CD4-positive, alpha-beta T cell treated with Interleukin-17A for 1 hour (primary cell): Measurements from ENCODE around the gene NPFFR2.
"Not testable (repeated sequence)": the region's sequence is repeated elsewhere in the genome, so short reads cannot be mapped to it uniquely, and the experiment has no call there.

Experiments
- DNase-seq: peaks from one replicate; pipeline ENCODE4 v3.0.0-alpha.2; 2020

The NPFFR2 gene

DNA sequence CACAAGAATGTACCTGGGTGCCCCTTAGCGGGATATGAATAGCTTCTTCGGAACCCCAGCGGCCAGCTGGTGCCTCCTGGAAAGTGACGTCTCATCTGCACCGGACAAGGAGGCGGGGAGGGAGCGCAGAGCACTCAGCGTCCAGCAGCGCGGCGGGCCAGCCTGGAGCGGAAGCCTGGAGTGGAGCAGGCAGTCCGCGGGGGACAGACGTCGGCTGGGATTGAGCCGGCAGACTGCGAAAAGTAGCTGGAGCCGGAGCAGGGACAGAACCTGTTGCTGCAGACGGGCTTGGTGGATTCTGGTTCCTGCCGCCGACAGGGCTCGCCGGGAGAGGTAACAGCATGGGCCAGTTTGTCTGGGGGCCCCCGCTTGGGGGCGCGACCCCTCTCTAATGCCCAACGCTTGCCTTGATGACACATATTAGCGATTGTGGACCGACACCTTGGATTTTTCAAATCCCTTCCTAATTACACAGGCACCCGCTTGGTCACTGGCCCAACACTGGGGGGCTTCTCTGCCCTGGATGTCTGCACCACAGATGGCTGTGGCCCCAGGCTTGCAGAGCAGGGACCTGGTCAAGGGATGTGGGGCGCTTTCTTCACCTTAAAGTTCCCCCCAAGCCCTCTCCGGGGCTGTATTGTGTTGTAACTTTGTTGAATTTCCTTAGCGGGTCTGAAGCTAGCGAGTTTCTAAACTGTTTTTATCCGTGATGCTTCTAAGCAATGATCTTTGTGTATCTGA is at the start of gene NPFFR2:
TSS of gene NPFFR2 (plus strand) at position 133 of the 741 bp plus-strand sequence. CDS start 96,592 bp downstream, outside the sequence.
- no peak for DNase-seq

GRCh38 chr4:71992571-71993312 is 39.1 kb upstream of the NPFFR2 start:
- no peak for DNase-seq

- no peak for DNase-seq
These were observed 37.2 kb upstream of the NPFFR2 start for GRCh38 chr4:71994559-71994958.

GRCh38 chr4:71995297-71995696 is 36.5 kb upstream of the NPFFR2 start:
- DNase-seq: no peak

DNA sequence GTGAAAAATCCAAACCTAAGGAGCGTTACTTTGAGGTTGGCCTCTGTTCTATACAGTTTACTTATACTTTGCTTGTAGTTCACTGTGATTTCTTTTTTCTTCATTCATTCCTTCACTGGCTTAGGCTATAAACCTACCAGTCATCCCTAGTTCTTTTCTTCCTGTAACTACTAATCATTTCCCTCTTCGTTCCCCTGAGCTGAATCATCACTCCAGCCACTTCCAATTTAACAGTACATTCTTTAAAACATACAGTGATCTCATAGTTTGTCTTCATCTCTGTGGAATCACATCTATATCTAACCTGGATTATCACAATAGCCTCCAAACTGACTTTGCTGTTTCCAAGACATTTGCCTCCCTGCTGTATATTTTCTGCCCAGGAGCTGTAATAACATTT is 25.2 kb upstream of the NPFFR2 start:
- DNase-seq: no peak

GRCh38 chr4:72011906-72012305 is 19.9 kb upstream of the NPFFR2 start:
- no peak for DNase-seq

DNA sequence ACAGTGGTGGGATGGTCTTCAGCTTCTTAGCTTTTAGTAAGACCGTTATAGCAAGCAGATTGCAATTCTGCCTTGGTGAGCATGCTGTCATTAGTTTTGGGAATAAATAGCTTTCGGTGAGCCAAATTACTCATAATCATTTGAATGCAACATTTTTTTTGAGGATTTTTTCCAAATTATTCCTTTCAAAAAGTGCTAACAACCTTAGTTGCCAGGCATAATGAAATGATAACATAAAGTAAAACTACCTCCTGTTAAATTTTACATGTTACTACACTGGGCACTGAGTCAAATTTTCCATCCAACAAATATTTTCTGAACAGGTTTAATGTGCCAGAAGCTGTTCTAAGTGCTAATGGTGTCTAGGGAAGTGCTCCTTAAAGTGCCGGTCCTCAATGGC is 15.8 kb upstream of the NPFFR2 start:
- no peak for DNase-seq

- DNase-seq: no peak
These were observed 12.1 kb upstream of the NPFFR2 start for GRCh38 chr4:72019688-72020087.

GRCh38 chr4:72022553-72022952 is 9.2 kb upstream of the NPFFR2 start:
- DNase-seq: no peak

- DNase-seq: no peak
These were observed 23.8 kb downstream of the NPFFR2 start for GRCh38 chr4:72055566-72055965.

GRCh38 chr4:72063726-72064125 is 31.9 kb downstream of the NPFFR2 start:
- no peak for DNase-seq

GRCh38 chr4:72067051-72067450 is 35.3 kb downstream of the NPFFR2 start:
- no peak for DNase-seq

DNA sequence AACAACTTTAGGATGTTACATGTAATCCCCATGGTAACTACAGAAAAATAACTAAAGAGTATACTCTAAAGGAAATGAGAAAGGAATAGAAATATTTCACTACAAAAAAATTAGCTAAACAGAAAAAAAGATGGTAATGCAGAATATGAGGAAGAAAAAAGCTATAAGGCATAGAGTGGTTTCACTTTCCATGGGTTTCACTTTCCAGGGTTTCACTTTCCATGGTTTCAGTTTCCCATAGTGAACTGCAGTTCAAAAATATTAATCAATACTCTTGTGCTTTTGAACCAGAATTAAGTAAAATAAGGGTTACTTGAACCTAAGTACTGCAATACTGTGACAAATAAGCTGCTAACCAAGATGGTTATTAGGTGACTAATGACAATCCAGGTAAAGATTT is 42.0 kb downstream of the NPFFR2 start:
- no peak for DNase-seq

GRCh38 chr4:72076562-72076961 is 44.8 kb downstream of the NPFFR2 start:
- DNase-seq: no peak

- DNase-seq: no peak
These were observed 45.5 kb downstream of the NPFFR2 start for GRCh38 chr4:72077346-72077745.

GRCh38 chr4:72084587-72085011 is 52.8 kb downstream of the NPFFR2 start:
- no peak for DNase-seq

DNA sequence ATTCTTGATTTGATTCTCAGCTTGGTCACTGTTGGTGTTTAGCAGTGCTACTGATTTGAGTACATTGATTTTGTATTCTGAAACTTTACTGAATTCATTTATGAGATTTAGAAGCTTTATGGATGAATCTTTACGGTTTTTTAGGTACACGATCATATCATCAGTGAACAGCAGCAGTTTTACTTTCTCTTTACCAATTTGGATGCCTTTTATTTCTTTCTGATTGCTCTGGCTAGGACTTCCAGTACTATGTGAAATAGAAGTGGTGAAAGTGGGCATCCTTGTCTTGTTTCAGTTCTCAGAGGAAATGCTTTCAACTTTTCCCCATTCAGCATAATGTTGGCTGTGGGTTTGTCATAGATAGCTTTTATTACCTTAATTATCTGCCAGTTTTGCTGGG is 58.8 kb downstream of the NPFFR2 start:
- not testable (repeated sequence) for DNase-seq

GRCh38 chr4:72094059-72094797 is 62.4 kb downstream of the NPFFR2 start:
- DNase-seq: no peak

GRCh38 chr4:72107456-72107855 is 75.7 kb downstream of the NPFFR2 start:
- no peak for DNase-seq

- DNase-seq: no peak
These were observed 77.6 kb downstream of the NPFFR2 start for GRCh38 chr4:72109364-72109763.

GRCh38 chr4:72109959-72110497 is 78.2 kb downstream of the NPFFR2 start:
- DNase-seq: no peak

GRCh38 chr4:72110886-72111285 is 79.1 kb downstream of the NPFFR2 start:
- DNase-seq: no peak

DNA sequence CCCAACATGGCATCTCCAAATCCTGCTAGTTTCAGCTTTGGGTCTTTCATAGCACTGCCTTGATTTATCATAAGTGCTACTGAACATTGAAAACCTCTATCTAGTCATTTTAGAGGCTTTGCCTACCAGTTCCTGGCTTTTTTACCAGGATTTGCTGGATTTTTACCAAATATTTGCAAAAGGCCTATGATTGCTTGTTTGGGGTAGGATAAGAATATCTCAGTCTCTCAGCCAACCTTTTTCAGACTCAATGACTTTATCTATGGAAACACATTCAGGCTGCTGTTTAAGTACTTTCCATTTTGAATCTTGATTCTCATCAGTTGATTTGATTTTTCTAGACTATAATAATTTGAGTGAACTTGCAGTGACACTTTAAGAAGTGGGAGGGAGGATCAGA is 80.1 kb downstream of the NPFFR2 start:
- no peak for DNase-seq
